Keratinocyte (primary cell): ENCODE data around the gene ZNF680. TPM values are rescaled to one million over a fixed set of nuclear protein-coding genes. Genes with fewer than 3 reads are reported as not detected.

Experiments used
- DNase-seq: peaks from one replicate; pipeline ENCODE4 v3.0.0-alpha.2; 2011; ENCODE audit warnings: low read depth, missing footprints, low spot score
- FAIRE-seq: peaks from 2 replicates; lab custom pipeline; 2011; peaks lifted over from hg19 to GRCh38; lab: Jason Lieb, UNC
- H2AFZ ChIP-seq: 2 replicates; pipeline ENCODE4 v1.6.0; 2012; ENCODE audit warnings: low read length, control low read depth, inconsistent platforms; ENCODE audit not compliant: control insufficient read depth
- H3K27ac ChIP-seq: 2 replicates; pipeline ENCODE4 v1.5.1; 2011; ENCODE audit warnings: low read length; ENCODE audit not compliant: control insufficient read depth, insufficient read depth
- H3K27me3 ChIP-seq: 3 replicates; pipeline ENCODE4 v1.6.0; 2011; ENCODE audit warnings: low read length; ENCODE audit not compliant: control insufficient read depth, insufficient read depth; ENCODE audit errors: extremely low read depth
- H3K36me3 ChIP-seq, 2 experiments: 2 replicates in 1 of 2; 3 replicates in 1 of 2; pipeline ENCODE4 v1.5.1; 2011; ENCODE audit warnings: low read length in 2 of 2, mild to moderate bottlenecking in 1 of 2; ENCODE audit not compliant: control insufficient read depth in 2 of 2, insufficient read depth in 2 of 2; ENCODE audit errors: extremely low read depth in 1 of 2
- H3K4me1 ChIP-seq: 3 replicates; pipeline ENCODE4 v1.5.1; 2011; ENCODE audit warnings: low read length; ENCODE audit not compliant: control insufficient read depth, insufficient read depth; ENCODE audit errors: extremely low read depth
- H3K4me2 ChIP-seq: 3 replicates; pipeline ENCODE4 v1.6.0; 2011; ENCODE audit warnings: low read depth, low read length; ENCODE audit not compliant: control insufficient read depth, insufficient read depth; ENCODE audit errors: extremely low read depth
- H3K4me3 ChIP-seq, 3 experiments: fragments of 200-600 bp in 1 of 3; sonication (generic) in 1 of 3; 2 replicates in 2 of 3; 3 replicates in 1 of 3; pipeline ENCODE4 v1.5.1; 2011 to 2016; ENCODE audit warnings: low read length in 3 of 3, mild to moderate bottlenecking in 3 of 3, control low read depth in 2 of 3, inconsistent platforms in 1 of 3, low read depth in 1 of 3, mixed read lengths in 1 of 3, mixed run types in 1 of 3, moderate library complexity in 1 of 3; ENCODE audit not compliant: control insufficient read depth in 2 of 3, insufficient read depth in 2 of 3; ENCODE audit errors: extremely low read depth in 1 of 3
- H3K79me2 ChIP-seq: 2 replicates; pipeline ENCODE4 v1.6.0; 2012; ENCODE audit warnings: low read length; ENCODE audit not compliant: control insufficient read depth, insufficient read depth
- H3K9ac ChIP-seq: 3 replicates; pipeline ENCODE4 v1.6.0; 2011; ENCODE audit warnings: low read length; ENCODE audit not compliant: control insufficient read depth, insufficient read depth; ENCODE audit errors: extremely low read depth
- H3K9me1 ChIP-seq: 3 replicates; pipeline ENCODE4 v1.6.0; 2011; ENCODE audit warnings: low read length; ENCODE audit not compliant: control insufficient read depth, insufficient read depth; ENCODE audit errors: extremely low read depth
- H3K9me3 ChIP-seq: 2 replicates; pipeline ENCODE4 v1.5.1; 2012; ENCODE audit warnings: low read depth, low read length; ENCODE audit not compliant: control insufficient read depth
- H4K20me1 ChIP-seq: 3 replicates; pipeline ENCODE4 v1.6.0; 2011; ENCODE audit warnings: low read length; ENCODE audit not compliant: control insufficient read depth, insufficient read depth; ENCODE audit errors: extremely low read depth
- EZH2 ChIP-seq: IDR thresholded peaks from one replicate; pipeline ENCODE4 v1.6.1; 2012; ENCODE audit warnings: inconsistent platforms, mild to moderate bottlenecking, low read length, moderate library complexity
- dilution Hi-C: fragments of 300-500 bp; cut with MboI; formaldehyde crosslinking; loops from one replicate; pipeline ENCODE4 v1.7.0; 2020; ENCODE audit warnings: low sequenced_read_pairs; ENCODE audit not compliant: extremely low pct_ligation_motif_present
- polyA plus RNA-seq, 5 experiments: library from polyadenylated mRNA; depleted of rRNA in 3 of 5; stranded (reverse) in 3 of 5; stranded (forward) in 1 of 5; unstranded in 1 of 5; fragments of >200 nt; gene quantifications; 1 replicate in 1 of 5; 2 replicates in 3 of 5; 3 replicates in 1 of 5; pipeline versions ENCODE4 v1.2.1 to v1.2.3, GENCODE V29; 2011 to 2012; ENCODE audit warnings: missing spikeins in 2 of 5, low read depth in 1 of 5, low replicate concordance in 1 of 5
- TF ChIP-seq, protein P1 (sequence below), 3 experiments: IDR thresholded peaks in 1 of 3; conservative IDR thresholded peaks in 1 of 3; optimal IDR thresholded peaks in 1 of 3; 2 replicates in 2 of 3; 3 replicates in 1 of 3; pipeline versions ENCODE3 to v1.5.1; 2011; ENCODE audit warnings: low read length in 3 of 3, mild to moderate bottlenecking in 3 of 3, moderate library complexity in 2 of 3, control low read depth in 1 of 3, inconsistent platforms in 1 of 3; ENCODE audit not compliant: insufficient read depth in 2 of 3; ENCODE audit errors: extremely low read depth in 1 of 3

The ZNF680 gene
- polyA plus RNA-seq, 1 donor (not counting 4 experiments of a cell fraction or from before 2014, with no cell fraction given), result 4.5 TPM

DNA sequence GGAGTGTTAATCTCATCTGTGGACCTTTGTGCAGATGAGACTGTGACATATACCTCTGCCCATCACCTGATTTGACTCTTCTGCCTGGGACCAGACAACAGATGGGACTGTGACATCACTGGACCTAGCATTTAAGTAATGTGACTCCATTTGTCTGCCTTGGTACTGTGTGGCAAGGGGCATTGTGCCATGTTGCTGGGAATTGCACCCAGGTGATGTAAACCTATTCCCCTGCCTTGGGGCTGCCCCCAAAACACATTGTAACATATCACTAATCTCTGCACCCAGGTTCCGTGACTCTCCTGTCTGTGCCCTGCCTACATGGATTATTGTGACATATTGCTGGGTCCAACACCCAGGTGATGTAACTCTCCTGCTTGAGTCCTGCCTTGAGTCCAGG, 40.4 kb upstream of the ZNF680 start:
- peaks cover 3% of the 10 kb centered on the region for H3K9me3 ChIP-seq
- no peak overlapping the region for H3K9ac ChIP-seq
- FAIRE-seq (no peak), DNase-seq (no peak)
- no peaks in the 10 kb centered on the region for H4K20me1 ChIP-seq
- H3K79me2 ChIP-seq, result no peaks in the 10 kb centered on the region
- H2AFZ ChIP-seq, result no peak overlapping the region
- no peak overlapping the region for H3K4me3 ChIP-seq
- TF ChIP-seq, protein P1, sequence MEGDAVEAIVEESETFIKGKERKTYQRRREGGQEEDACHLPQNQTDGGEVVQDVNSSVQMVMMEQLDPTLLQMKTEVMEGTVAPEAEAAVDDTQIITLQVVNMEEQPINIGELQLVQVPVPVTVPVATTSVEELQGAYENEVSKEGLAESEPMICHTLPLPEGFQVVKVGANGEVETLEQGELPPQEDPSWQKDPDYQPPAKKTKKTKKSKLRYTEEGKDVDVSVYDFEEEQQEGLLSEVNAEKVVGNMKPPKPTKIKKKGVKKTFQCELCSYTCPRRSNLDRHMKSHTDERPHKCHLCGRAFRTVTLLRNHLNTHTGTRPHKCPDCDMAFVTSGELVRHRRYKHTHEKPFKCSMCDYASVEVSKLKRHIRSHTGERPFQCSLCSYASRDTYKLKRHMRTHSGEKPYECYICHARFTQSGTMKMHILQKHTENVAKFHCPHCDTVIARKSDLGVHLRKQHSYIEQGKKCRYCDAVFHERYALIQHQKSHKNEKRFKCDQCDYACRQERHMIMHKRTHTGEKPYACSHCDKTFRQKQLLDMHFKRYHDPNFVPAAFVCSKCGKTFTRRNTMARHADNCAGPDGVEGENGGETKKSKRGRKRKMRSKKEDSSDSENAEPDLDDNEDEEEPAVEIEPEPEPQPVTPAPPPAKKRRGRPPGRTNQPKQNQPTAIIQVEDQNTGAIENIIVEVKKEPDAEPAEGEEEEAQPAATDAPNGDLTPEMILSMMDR (optimal IDR thresholded peaks at IDR 0.05 in 1 of 3, IDR thresholded peaks at IDR 0.05 in 1 of 3, conservative IDR thresholded peaks at IDR 0.05 in 1 of 3; ENCODE audit: extremely low read depth in 1 of 3, insufficient read depth in 2 of 3, low read length in 3 of 3), result no peak
- TF ChIP-seq EZH2, result no peak
- H3K36me3 ChIP-seq, result no peaks in the 10 kb centered on the region
- dilution Hi-C loops, result no loop called here
- no peak overlapping the region for H3K4me2 ChIP-seq
- H3K9me1 ChIP-seq, result no peaks in the 10 kb centered on the region
- no peaks in the 10 kb centered on the region for H3K27me3 ChIP-seq
- H3K4me1 ChIP-seq, result no peaks in the 10 kb centered on the region
- H3K27ac ChIP-seq, result no peak overlapping the region

DNA sequence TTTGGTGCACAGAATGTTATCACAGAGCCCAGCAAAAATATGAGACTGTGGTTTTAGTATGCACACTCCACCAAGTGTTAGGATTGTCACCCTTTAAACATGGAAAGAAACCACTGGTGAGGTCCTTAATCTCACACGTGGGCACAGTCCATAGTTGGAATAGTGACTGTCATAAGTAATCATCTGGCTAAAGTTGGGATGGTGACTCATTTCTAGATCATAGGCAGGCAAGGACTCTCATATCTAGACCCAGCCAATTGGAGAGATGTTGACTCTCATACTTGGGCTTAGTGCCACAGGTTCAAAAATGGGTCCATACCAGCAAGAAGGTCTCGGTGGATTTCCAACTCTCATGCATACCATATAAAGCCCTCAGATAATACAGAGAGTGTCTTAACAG, 39.6 kb upstream of the ZNF680 start:
- no peaks in the 10 kb centered on the region for H3K9me3 ChIP-seq
- no peaks in the 10 kb centered on the region for H3K36me3 ChIP-seq
- H3K4me1 ChIP-seq, result no peaks in the 10 kb centered on the region
- no peak overlapping the region for H2AFZ ChIP-seq
- H3K9ac ChIP-seq, result no peak overlapping the region
- H3K27ac ChIP-seq, result no peak overlapping the region
- no peak overlapping the region for H3K4me2 ChIP-seq
- no peaks in the 10 kb centered on the region for H4K20me1 ChIP-seq
- no peaks in the 10 kb centered on the region for H3K79me2 ChIP-seq
- H3K4me3 ChIP-seq, result no peak overlapping the region
- no peaks in the 10 kb centered on the region for H3K9me1 ChIP-seq
- DNase-seq (no peak), FAIRE-seq (no peak)
- no peaks in the 10 kb centered on the region for H3K27me3 ChIP-seq
- TF ChIP-seq, protein P1 (optimal IDR thresholded peaks at IDR 0.05 in 1 of 3, IDR thresholded peaks at IDR 0.05 in 1 of 3, conservative IDR thresholded peaks at IDR 0.05 in 1 of 3; ENCODE audit: extremely low read depth in 1 of 3, insufficient read depth in 2 of 3, low read length in 3 of 3), result no peak
- TF ChIP-seq EZH2, result no peak
- dilution Hi-C loops, result no loop called here
